DND-41 (cell line): ENCODE measurements around the gene ZNF76.

ENCODE experiments used
- ATAC-seq: fragments of 200-7000 bp; cut with Tn5 transposase; 3 replicates; pipeline ENCODE4 v1.9.1; 2021; ENCODE audit warnings: low read depth; ENCODE audit not compliant: insufficient read depth
- DNase-seq: peaks from one replicate; pipeline ENCODE4 v3.0.0-alpha.2; 2020
- H2AFZ ChIP-seq: 2 replicates; pipeline ENCODE4 v1.6.0; 2012; ENCODE audit warnings: low read depth, low read length
- H3K27ac ChIP-seq: 2 replicates; pipeline ENCODE4 v1.5.1; 2012; ENCODE audit warnings: low read length, inconsistent platforms
- H3K27me3 ChIP-seq: fragments of 200-600 bp; sonication (generic); 2 replicates; pipeline ENCODE4 v1.6.0; 2012; ENCODE audit warnings: low read length, mild to moderate bottlenecking, inconsistent platforms; ENCODE audit not compliant: insufficient read depth, poor library complexity
- H3K36me3 ChIP-seq: 2 replicates; pipeline ENCODE4 v1.5.1; 2012; ENCODE audit warnings: low read length, inconsistent platforms; ENCODE audit not compliant: insufficient read depth
- H3K4me1 ChIP-seq: 2 replicates; pipeline ENCODE4 v1.5.1; 2012; ENCODE audit warnings: mild to moderate bottlenecking, low read length; ENCODE audit not compliant: insufficient read depth
- H3K4me2 ChIP-seq: 2 replicates; pipeline ENCODE4 v1.6.0; 2012; ENCODE audit warnings: mild to moderate bottlenecking, moderate library complexity, low read length, inconsistent platforms; ENCODE audit not compliant: insufficient read depth
- H3K4me3 ChIP-seq, 2 experiments: fragments of 200-600 bp in 1 of 2; shearing (Covaris generic) in 1 of 2; 2 replicates each; pipeline ENCODE4 v1.5.1; 2012 to 2016; ENCODE audit warnings: inconsistent platforms in 2 of 2, low read length in 2 of 2, mild to moderate bottlenecking in 2 of 2, low read depth in 1 of 2, moderate library complexity in 1 of 2
- H3K79me2 ChIP-seq: 2 replicates; pipeline ENCODE4 v1.6.0; 2012; ENCODE audit warnings: low read length, inconsistent platforms; ENCODE audit not compliant: insufficient read depth
- H3K9ac ChIP-seq: 2 replicates; pipeline ENCODE4 v1.6.0; 2012; ENCODE audit warnings: low read depth, mild to moderate bottlenecking, inconsistent platforms, low read length, moderate library complexity
- H3K9me3 ChIP-seq: 2 replicates; pipeline ENCODE4 v1.5.1; 2012; ENCODE audit warnings: low read length, moderate library complexity, mild to moderate bottlenecking, inconsistent platforms; ENCODE audit not compliant: insufficient read depth, severe bottlenecking
- H4K20me1 ChIP-seq: 2 replicates; pipeline ENCODE4 v1.6.0; 2012; ENCODE audit warnings: low read length; ENCODE audit not compliant: insufficient read depth
- EZH2 ChIP-seq: IDR thresholded peaks from 3 replicates; pipeline ENCODE4 v1.6.1; 2012; ENCODE audit warnings: borderline replicate concordance, low read depth, mild to moderate bottlenecking, moderate library complexity, low read length, inconsistent platforms; ENCODE audit not compliant: severe bottlenecking
- TF ChIP-seq, protein P1 (sequence below): IDR thresholded peaks from 2 replicates; pipeline ENCODE4 v1.5.1; 2012; ENCODE audit warnings: borderline replicate concordance, low read length, moderate library complexity, mild to moderate bottlenecking; ENCODE audit not compliant: poor library complexity, severe bottlenecking; ENCODE audit errors: extremely low read depth

The ZNF76 gene

DNA sequence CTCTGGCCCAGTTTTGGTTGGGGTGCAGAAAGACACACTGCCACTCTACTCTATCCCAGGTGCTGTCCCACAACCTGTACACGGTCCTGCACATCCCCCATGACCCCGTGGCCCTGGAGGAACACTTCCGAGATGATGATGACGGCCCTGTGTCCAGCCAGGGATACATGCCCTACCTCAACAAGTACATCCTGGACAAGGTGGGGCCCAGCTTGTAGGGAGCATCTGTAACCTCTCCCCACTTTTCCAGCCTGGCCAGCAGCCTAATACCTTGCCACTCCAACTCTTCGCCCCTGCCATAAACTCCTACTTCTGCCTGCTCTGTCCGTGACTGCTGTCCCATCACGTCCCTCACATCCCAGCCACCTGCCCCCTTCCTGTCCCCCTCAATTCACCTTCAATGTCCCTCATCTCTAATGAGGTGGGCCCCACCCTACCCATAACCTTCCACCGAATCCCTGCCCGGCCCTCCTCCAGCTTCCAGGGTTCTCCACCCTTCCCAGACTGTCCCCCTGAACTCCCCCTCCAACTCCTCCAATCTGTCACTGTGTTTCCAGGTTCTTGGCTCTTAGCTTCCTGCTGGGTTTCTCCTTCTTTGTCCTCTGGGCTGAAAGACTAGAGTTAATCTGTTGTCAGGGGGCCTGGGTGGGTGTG is 50.2 kb downstream of the ZNF76 start:
- Histone ChIP-seq H3K27me3 (no peaks in the 10 kb centered on the region), H3K79me2 (peaks cover 30% of the 10 kb centered on the region), H3K27ac (peak overlapping the region; percentile 66), H4K20me1 (no peaks in the 10 kb centered on the region), H3K36me3 (peaks cover 41% of the 10 kb centered on the region), H3K9me3 (no peaks in the 10 kb centered on the region), H3K4me2 (0 out of 2 replicates have a peak overlapping the region, but pooled peaks have one; percentile 1), H3K4me3 (no peak overlapping the region), H3K4me1 (peaks cover 34% of the 10 kb centered on the region), H3K9ac (no peak overlapping the region), H2AFZ (no peak overlapping the region)
- TF ChIP-seq EZH2 = no peak
- TF ChIP-seq, protein P1, sequence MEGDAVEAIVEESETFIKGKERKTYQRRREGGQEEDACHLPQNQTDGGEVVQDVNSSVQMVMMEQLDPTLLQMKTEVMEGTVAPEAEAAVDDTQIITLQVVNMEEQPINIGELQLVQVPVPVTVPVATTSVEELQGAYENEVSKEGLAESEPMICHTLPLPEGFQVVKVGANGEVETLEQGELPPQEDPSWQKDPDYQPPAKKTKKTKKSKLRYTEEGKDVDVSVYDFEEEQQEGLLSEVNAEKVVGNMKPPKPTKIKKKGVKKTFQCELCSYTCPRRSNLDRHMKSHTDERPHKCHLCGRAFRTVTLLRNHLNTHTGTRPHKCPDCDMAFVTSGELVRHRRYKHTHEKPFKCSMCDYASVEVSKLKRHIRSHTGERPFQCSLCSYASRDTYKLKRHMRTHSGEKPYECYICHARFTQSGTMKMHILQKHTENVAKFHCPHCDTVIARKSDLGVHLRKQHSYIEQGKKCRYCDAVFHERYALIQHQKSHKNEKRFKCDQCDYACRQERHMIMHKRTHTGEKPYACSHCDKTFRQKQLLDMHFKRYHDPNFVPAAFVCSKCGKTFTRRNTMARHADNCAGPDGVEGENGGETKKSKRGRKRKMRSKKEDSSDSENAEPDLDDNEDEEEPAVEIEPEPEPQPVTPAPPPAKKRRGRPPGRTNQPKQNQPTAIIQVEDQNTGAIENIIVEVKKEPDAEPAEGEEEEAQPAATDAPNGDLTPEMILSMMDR = no peak
- no peak for DNase-seq
- no peak for ATAC-seq

DNA sequence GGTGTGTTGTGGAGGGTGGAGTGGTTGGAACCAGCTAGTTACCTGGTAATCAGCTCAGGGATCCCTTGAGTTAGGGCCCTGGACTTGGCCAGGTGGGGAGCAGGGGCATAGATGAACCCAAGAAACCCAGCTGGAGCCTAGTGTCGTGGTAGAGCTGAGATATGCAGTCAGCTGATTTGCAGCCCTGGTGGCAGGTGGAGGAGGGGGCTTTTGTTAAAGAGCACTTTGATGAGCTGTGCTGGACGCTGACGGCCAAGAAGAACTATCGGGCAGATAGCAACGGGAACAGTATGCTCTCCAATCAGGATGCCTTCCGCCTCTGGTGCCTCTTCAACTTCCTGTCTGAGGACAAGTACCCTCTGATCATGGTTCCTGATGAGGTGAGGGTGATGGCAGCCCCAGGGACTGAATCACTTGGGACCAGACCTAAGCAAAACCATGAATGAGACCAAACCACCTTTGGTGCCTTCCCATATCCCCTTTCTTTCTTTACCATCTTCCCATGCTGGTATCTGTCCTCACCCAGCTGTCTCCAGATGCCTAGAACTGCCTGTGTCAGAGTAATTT is 50.8 kb downstream of the ZNF76 start:
- Histone ChIP-seq H3K27ac (peak overlapping the region; percentile 66), H3K9me3 (no peaks in the 10 kb centered on the region), H3K4me1 (peaks cover 34% of the 10 kb centered on the region), H3K4me3 (no peak overlapping the region), H4K20me1 (no peaks in the 10 kb centered on the region), H2AFZ (no peak overlapping the region), H3K27me3 (no peaks in the 10 kb centered on the region), H3K4me2 (0 out of 2 replicates have a peak overlapping the region, but pooled peaks have one; percentile 1), H3K79me2 (peaks cover 25% of the 10 kb centered on the region), H3K9ac (no peak overlapping the region), H3K36me3 (peaks cover 43% of the 10 kb centered on the region)
- ATAC-seq (peak; percentile 34; the same call in 1 of the 3 replicates), DNase-seq (no peak)
- TF ChIP-seq, protein P1 = no peak
- TF ChIP-seq EZH2 = no peak

DNA sequence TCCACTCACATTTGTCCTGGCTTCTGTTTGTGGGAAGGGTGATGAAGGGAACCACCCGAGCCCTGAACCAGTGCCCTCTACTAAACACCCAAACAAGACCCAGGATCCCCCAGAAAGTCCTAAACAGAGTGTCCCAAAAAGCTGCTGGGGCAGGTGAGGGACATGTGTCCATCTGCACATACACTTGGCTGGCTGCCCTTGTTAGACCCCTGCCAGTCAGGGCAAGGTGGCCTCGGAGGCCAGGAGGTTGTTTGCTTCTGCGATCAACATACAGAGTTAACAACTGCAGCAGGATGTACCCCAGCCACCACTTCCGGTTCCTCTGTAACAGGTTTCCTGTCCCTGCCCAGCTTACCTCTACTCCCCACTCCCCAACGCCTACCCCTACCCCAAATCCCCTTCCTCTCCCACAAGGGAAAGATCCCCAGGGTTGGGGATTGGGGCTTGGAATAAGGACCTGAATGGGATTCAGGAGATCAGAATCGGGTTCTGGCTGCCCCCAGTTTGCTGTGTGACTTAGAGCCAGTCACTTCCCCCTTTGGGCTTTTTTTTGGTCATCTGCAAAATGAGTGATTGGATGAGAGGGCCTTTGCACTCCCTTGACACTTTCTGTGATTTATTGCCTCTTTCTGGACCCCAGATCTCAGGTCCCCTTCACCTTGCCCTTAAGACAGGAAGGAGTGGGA is 52.0 kb downstream of the ZNF76 start:
- Histone ChIP-seq H3K4me2 (peak overlapping the region; percentile 7), H3K79me2 (peaks cover 19% of the 10 kb centered on the region), H4K20me1 (no peaks in the 10 kb centered on the region), H3K9me3 (no peaks in the 10 kb centered on the region), H3K9ac (peak overlapping the region; percentile 19; the same call in 1 of the 2 replicates), H3K4me1 (peaks cover 34% of the 10 kb centered on the region), H3K27me3 (no peaks in the 10 kb centered on the region), H3K4me3 (no peak overlapping the region), H2AFZ (no peak overlapping the region), H3K27ac (peak overlapping the region; percentile 66), H3K36me3 (peaks cover 48% of the 10 kb centered on the region)
- TF ChIP-seq EZH2 = no peak
- TF ChIP-seq, protein P1 = no peak
- peak; percentile 93 for ATAC-seq
- DNase-seq = peak; percentile 77
